Transverse colon (tissue), 4 donors: Measurements from ENCODE around the gene AOPEP. TPM values are rescaled to one million over a fixed set of nuclear protein-coding genes. Genes with fewer than 3 reads are reported as not detected.
A peak's percentile ranks its signal among the peaks of the same experiment; 100 is the strongest.

Source experiments
- DNase-seq: peaks from one replicate; pipeline ENCODE4 v3.0.0-alpha.2; 2019
- H3K27ac ChIP-seq, 4 donors: fragments of 200-600 bp; sonication (generic); 2 replicates each; pipeline ENCODE4 v1.5.1; 2016 to 2018; ENCODE audit warnings: inconsistent platforms in 4 of 4
- H3K27me3 ChIP-seq: fragments of 200-600 bp; sonication (generic); 2 replicates; pipeline ENCODE4 v1.5.1; 2017; ENCODE audit warnings: inconsistent platforms
- H3K36me3 ChIP-seq, 4 donors: fragments of 200-600 bp; sonication (generic); 2 replicates each; pipeline ENCODE4 v1.5.1; 2017 to 2019; ENCODE audit warnings: inconsistent platforms in 4 of 4
- H3K4me1 ChIP-seq, 4 donors: fragments of 200-600 bp; sonication (generic); 2 replicates each; pipeline ENCODE4 v1.5.1; 2017 to 2020; ENCODE audit warnings: inconsistent platforms in 4 of 4
- H3K4me3 ChIP-seq, 4 donors: fragments of 200-600 bp; sonication (generic); 1 replicate in 1 of 4; 2 replicates in 3 of 4; pipeline versions ENCODE4 v1.5.1 to v1.6.1; 2017 to 2019; ENCODE audit warnings: inconsistent platforms in 4 of 4
- H3K9me3 ChIP-seq, 2 donors: fragments of 200-600 bp; sonication (generic); 2 replicates each; pipeline ENCODE4 v1.5.1; 2017 to 2019; ENCODE audit warnings: inconsistent platforms in 2 of 2
- EP300 ChIP-seq: sonication (generic); formaldehyde crosslinking; IDR thresholded peaks from one replicate; pipeline ENCODE4 v1.6.1; 2017; ENCODE audit warnings: antibody characterized with exemption, low read depth
- POLR2A ChIP-seq: fragments of 450-650 bp; IDR thresholded peaks from one replicate; pipeline ENCODE4 v1.6.1; 2016; ENCODE audit warnings: antibody characterized with exemption, mild to moderate bottlenecking, moderate library complexity
- POLR2AphosphoS5 ChIP-seq, 3 donors: sonication (generic); formaldehyde crosslinking; IDR thresholded peaks; one replicate each; pipeline ENCODE4 v1.6.1; 2016; ENCODE audit warnings: antibody characterized with exemption in 3 of 3
- WGBS, 2 donors: methylation state at CpG; one replicate each; pipeline ENCODE4 v1.1.5; 2018; ENCODE audit warnings: low coverage in 1 of 2; 5-methylcytosine and 5-hydroxymethylcytosine counted together
- in situ Hi-C, 4 donors: fragments of 200-750 bp; cut with MboI; loops; one replicate each; pipeline versions ENCODE4 v1.15.0 to v1.15.1; 2017; ENCODE audit warnings: low sequenced_read_pairs in 3 of 4, low pct_ligation_motif_present in 1 of 4, low pct_unique_long_range_greater_than_20kb in 1 of 4
- intact Hi-C: fragments of 100-400 bp; cut with DNase I; formaldehyde crosslinking; loops from one replicate; pipeline ENCODE4 v1.15.1; 2023; ENCODE audit warnings: low total_unique reads
- total RNA-seq, 4 donors: library from RNA; depleted of rRNA; stranded (reverse); fragments of >200 nt; gene quantifications; one replicate each; pipeline ENCODE4 v1.1.0, GENCODE V29; 2016
- TF ChIP-seq, protein P1 (sequence below), 5 experiments: fragments of 200-600 bp in 3 of 5; fragments of 450-650 bp in 2 of 5; sonication (generic) in 3 of 5; IDR thresholded peaks; 1 replicate in 2 of 5; 2 replicates in 3 of 5; pipeline ENCODE4 v1.5.1; 2016 to 2017; ENCODE audit warnings: antibody characterized with exemption in 5 of 5, inconsistent platforms in 3 of 5, mild to moderate bottlenecking in 2 of 5, moderate library complexity in 1 of 5

AOPEP gene
- total RNA-seq, 4 donors from 2014 or later = 53.0 to 129 (median 92.7) TPM

DNA sequence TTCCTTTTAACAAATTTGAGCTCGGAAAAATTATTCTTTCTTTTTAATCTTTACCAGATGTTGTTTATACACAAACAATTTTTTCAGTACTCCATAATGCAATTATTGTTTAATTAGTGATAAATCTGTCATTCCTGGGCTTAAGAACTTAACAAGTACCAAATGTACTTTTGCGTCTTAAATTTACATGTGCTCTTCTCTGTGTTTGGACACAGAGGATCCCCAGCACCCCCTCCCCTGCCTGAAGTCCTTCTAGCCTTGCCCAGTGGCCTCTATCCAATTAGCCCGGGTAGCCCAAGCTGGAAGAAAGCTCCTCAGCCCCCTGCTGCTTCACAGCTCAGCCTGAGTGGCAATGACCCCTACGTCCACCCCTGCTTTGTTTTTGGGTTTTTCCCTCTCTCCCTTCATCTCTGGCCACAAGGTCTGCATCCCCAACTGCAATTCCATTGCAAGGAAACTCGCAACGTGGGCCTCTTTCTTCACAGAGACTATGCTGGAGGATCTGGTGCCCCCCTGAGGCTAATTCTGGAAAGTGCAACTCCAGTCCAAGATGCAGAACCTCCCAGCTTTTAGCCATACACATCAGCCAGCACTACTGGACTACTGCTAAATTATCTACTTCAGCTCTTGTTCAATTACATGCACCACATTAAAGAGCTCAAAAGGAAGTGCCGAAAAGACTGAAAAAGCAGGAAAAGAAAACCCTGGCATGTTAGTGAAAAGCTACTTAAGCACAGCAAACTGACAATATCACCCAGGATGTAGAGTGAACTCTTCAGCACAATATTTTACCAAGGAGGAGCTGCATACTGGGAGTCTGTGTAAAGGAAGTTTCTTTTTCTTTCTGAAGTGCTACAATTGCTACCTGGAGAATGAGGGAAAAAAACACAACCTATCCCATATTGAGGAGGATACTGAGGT lies 404.8 kb downstream of the AOPEP start:
- intact Hi-C loops = loop anchor here (5.0 kb wide), 1 partner anchor 449 kb away; no protein-coding TSS in a partner anchor
- H3K27ac ChIP-seq = peak overlapping the region; percentile 22 to 44 (median 43)
- H3K4me3 ChIP-seq = no peak overlapping the region
- WGBS, 2 donors = 45 to 54% methylated on average over 3 to 7 of the region's 7 CpGs
- peak; percentile 75 for DNase-seq
- in situ Hi-C loops = loop anchor here in 2 of 4 donors (10.0 kb wide), 2 partner anchors 346 to 446 kb away; no protein-coding TSS in a partner anchor
- no peaks in the 10 kb centered on the region for H3K9me3 ChIP-seq
- H3K27me3 ChIP-seq = no peaks in the 10 kb centered on the region
- peaks cover 0 to 46% (median 15%) of the 10 kb centered on the region in 4 donors for H3K4me1 ChIP-seq
- H3K36me3 ChIP-seq = no peaks in the 10 kb centered on the region
- TF ChIP-seq, protein P1, sequence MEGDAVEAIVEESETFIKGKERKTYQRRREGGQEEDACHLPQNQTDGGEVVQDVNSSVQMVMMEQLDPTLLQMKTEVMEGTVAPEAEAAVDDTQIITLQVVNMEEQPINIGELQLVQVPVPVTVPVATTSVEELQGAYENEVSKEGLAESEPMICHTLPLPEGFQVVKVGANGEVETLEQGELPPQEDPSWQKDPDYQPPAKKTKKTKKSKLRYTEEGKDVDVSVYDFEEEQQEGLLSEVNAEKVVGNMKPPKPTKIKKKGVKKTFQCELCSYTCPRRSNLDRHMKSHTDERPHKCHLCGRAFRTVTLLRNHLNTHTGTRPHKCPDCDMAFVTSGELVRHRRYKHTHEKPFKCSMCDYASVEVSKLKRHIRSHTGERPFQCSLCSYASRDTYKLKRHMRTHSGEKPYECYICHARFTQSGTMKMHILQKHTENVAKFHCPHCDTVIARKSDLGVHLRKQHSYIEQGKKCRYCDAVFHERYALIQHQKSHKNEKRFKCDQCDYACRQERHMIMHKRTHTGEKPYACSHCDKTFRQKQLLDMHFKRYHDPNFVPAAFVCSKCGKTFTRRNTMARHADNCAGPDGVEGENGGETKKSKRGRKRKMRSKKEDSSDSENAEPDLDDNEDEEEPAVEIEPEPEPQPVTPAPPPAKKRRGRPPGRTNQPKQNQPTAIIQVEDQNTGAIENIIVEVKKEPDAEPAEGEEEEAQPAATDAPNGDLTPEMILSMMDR (IDR thresholded peaks at IDR 0.05) = peak; percentile 75 to 83 (median 78)
- no peak for TF ChIP-seq POLR2AphosphoS5 (IDR thresholded peaks at IDR 0.05)

DNA sequence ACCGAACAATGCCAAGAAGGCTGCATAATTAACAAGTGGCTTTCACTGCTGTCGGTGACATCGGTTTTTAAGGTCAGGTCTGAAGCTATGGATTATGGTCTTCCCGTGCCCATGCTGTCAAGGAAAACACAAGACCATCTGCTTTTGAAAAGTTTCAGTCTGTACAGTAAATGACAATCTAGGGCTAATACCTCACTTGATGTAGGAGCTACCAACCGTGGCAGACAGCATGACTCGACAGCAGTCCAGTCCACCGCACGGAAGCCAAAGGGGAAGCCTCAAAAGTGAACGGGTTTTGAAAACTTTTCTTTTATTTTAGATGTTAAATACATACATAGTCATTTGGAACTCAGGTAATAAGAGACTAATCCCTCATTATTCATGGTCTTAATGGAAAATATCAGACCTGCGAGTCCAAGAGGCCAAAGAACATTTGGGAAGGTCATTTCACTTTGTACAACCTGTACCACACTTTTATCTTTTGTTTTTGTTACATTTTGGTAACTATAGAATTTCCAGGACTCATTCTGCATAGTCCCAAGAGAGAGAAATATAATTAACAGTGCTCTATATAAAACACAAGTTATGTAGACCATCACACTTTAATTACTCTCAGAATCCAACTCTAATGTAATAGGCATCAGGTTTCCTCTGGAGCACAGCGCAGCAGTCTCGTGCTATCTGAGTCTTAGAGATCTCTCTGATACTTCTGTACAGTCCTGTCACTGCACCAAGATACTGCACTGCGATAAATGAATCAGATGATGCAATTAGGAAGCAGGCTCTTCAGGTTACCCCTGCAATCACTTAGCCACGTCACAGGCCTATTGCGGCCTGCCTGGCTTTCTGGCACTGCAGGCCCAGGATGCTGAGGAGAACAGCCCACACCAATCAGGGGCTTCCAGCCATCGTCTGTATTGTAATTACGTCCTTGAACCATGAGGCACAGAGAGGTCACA lies 406.1 kb downstream of the AOPEP start:
- Histone ChIP-seq H3K4me1 (peaks cover 0 to 43% (median 15%) of the 10 kb centered on the region in 4 donors), H3K27ac (peak overlapping the region; percentile 42 to 51 (median 44)), H3K4me3 (no peak overlapping the region), H3K27me3 (no peaks in the 10 kb centered on the region), H3K9me3 (no peaks in the 10 kb centered on the region), H3K36me3 (no peaks in the 10 kb centered on the region)
- 76 to 87% methylated on average over 8 to 17 of the region's 17 CpGs for WGBS, 2 donors
- in situ Hi-C loops = loop anchor here in 2 of 4 donors (10.0 kb wide), 2 partner anchors 348 to 448 kb away; no protein-coding TSS in a partner anchor
- intact Hi-C loops = loop anchor here (5.0 kb wide), 1 partner anchor 450 kb away; no protein-coding TSS in a partner anchor
- TF ChIP-seq POLR2A (no peak), EP300 (no peak)
- TF ChIP-seq, protein P1 (IDR thresholded peaks at IDR 0.05) = no peak
- no peak for DNase-seq

DNA sequence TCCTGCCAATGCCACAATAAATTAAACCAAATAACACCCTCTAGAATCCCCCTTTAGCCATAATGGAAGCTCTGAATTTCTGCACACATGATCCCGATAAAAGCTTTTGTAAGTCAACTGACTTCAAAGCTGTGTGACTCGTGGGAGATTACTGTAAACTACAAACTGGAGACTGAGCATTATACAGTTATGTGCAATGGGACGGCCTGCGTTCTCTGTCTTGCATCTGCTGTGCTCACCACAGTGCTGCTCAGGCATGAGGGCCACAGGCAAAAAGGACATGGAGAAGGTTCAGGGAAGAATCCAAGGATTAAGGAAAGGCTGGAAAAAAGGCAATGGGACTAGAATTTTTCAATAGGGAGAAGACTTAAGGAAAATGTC lies 406.8 kb downstream of the AOPEP start:
- in situ Hi-C loops = loop anchor here in 2 of 4 donors (10.0 kb wide), 2 partner anchors 349 to 449 kb away; no protein-coding TSS in a partner anchor
- intact Hi-C loops = loop anchor here (5.0 kb wide), 1 partner anchor 451 kb away; no protein-coding TSS in a partner anchor
- WGBS, 2 donors = 75 to 91% methylated on average over 4 of the region's 4 CpGs
- DNase-seq = no peak
- H3K9me3 ChIP-seq = no peaks in the 10 kb centered on the region
- peak overlapping the region; percentile 6 to 69 (median 55) for H3K27ac ChIP-seq
- H3K27me3 ChIP-seq = no peaks in the 10 kb centered on the region
- H3K36me3 ChIP-seq = no peaks in the 10 kb centered on the region
- no peak for TF ChIP-seq POLR2AphosphoS5 (IDR thresholded peaks at IDR 0.05)
- TF ChIP-seq, protein P1 (IDR thresholded peaks at IDR 0.05) = no peak
- no peak for TF ChIP-seq POLR2A
- no peak for TF ChIP-seq EP300
- no peak overlapping the region for H3K4me3 ChIP-seq
- peaks cover 0 to 43% (median 15%) of the 10 kb centered on the region in 4 donors for H3K4me1 ChIP-seq
